Left kidney (tissue), 2 donors: ENCODE data around the gene BABAM2. TPM values are rescaled to one million over a fixed set of nuclear protein-coding genes. Genes with fewer than 3 reads are reported as not detected.

Experiments used
- DNase-seq: peaks from one replicate; pipeline ENCODE4 v3.0.0-alpha.2; 2013
- polyA plus RNA-seq: library from polyadenylated mRNA; unstranded; fragments of 120-200 nt; gene quantifications from one replicate; pipeline ENCODE4 v1.2.1, GENCODE V29; 2013; ENCODE audit not compliant: insufficient read length

BABAM2 gene
- polyA plus RNA-seq, 1 donor, result 55.7 TPM

- no peak for DNase-seq
Measured at GRCh38 chr2:27907547-27907946, 17.0 kb downstream of the BABAM2 start.

DNA sequence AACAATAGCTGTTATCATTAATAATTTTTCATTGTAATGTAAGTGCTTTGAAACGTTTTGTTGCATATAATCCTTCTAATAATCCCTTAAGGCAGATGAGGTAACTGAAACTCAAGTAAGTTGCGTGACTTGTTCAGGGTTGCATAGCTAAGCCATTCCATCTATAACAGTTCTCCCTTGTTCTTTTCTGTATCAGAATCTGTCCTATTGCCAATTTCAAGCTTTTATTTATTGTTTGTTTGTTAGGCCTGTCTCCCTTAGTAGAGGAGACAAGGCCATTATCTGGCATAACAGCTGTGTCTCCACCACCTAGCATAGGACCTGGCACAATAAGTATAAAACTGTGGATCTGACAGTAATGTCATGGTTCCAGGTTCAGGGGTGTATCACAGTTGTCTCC, 19.4 kb downstream of the BABAM2 start:
- no peak for DNase-seq

DNA sequence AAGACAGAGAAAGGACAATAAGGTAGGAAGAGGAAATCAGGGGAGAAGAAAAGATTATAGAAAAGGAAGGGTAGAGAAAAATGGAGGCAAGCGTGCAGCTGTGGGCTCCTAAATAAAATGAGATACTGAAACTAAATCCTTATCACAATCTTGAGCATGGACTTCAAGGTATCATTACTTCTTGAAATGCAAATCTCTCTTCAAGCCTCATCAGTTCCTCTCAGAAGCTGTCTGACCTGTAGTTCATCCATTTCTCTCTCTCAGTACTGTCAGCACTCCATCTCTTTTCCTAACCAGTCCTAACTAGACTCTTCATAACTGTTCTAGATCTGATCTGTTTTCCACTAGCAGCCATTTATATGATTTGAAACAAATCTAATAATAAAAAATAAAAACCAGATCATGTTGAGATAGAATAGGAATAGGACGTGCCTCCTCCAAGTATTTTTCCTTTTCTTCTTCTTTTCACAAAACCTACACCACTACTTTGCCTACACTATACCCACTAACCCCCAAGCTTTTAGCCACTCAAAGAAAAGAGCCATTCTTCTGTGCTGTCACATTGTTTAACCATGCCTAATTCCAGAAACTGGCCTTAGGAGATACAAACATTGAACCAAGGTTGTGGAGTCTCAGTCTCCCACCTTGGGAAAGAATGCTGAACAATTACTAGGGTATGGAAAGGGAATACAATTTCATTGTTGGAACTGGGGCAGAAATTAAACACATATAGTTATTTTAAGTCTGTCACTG, 21.1 kb downstream of the BABAM2 start:
- no peak for DNase-seq

DNA sequence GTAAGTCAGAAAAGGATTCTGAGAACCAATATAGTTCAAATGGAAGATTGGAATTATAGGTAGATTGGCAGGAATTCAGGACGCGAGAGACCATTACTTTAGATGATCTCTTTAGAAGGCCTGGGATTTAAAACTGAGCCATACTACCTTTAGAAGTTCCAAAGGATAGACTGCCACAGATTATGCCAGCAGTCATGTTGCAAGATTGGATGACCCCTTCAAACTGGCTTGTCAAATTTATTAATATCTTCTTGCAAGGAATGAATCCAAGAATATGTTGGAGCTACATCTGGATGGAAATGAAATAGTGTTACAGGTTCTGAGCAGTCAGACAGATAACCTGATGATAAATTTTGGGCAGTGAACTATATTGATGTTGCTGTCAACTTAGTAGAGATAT, 22.0 kb downstream of the BABAM2 start:
- no peak for DNase-seq

DNA sequence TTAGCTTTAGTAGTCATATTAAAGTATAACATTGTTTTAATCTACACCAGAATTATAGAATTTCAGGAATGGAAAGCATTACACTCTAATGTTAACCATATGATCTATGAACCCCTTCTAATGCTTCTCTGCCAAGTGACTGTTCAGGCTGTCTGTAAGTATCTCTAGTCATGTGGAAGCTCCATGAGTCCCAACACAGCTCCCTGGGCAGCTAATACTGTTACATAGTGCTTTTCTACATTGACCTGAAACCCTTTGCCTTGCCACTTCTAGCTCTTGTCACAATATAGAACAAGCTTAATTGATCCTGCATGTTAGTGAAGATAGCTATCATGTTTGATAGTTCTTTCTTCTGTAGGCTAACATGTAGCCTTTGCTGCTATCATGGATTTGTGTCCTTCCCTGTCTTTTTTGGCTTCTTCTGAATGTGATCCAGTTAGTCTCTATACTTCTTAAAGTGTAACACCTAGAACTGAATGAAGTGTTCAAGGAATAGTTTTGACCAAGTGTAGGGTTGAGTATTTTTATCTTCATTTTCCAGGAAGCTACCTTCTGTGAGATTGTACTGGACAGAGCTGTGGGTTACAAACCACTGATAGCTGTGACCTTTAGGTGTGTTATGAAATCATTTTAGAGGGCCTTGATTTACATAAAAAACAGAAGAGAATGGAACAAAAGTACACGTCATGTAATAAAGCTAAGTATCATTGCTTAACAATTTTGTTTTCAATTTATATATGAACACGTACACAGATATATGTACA, 23.7 kb downstream of the BABAM2 start:
- DNase-seq, result no peak

- DNase-seq, result no peak
Measured at GRCh38 chr2:27914805-27915175, 24.3 kb downstream of the BABAM2 start.

- DNase-seq, result no peak
Measured at GRCh38 chr2:27915191-27915590, 24.7 kb downstream of the BABAM2 start.

- no peak for DNase-seq
Measured at GRCh38 chr2:27915874-27916273, 25.3 kb downstream of the BABAM2 start.

- no peak for DNase-seq
Measured at GRCh38 chr2:27916293-27916995, 25.9 kb downstream of the BABAM2 start.

- DNase-seq, result peak; percentile 29
Measured at GRCh38 chr2:27920148-27920885, 29.8 kb downstream of the BABAM2 start.

DNA sequence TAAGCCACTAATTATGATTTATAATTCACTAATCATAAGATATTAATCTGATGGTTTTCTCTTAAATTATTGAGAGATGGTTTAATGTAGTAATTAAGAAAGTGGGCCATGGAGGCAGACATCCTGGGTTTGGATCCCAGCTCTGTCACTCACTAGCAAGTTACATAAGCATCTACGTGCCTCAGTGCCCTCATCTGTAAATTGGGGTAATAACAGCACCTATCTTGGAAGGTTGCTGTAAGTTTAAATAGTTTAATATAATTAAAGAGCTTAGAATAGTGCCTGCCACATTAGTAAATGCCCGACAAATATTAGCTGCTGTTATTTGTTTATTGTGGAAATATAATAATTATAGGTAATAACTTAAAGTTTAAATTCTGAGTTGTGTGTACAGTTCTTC, 30.9 kb downstream of the BABAM2 start:
- no peak for DNase-seq

GRCh38 chr2:27921880-27922547, 31.5 kb downstream of the BABAM2 start:
- DNase-seq, result no peak

DNA sequence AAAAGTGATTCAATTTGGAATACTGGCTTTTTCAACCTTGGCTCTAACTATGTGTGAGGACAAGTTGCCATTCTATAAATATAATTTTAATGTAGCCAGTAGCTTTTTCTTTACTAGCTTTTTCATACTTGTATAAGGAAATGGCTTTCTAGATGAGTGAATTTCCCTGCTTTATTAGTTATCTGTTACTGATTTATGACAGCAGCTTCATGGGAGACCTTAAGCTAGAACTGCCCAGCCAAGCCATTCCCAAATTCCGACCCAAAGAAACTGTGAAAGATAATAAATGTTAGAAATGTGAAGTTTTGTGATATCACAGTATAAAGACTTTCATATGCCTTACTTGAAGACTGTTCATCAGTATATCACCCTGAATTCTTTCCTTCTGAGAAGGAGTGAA, 32.3 kb downstream of the BABAM2 start:
- no peak for DNase-seq

DNA sequence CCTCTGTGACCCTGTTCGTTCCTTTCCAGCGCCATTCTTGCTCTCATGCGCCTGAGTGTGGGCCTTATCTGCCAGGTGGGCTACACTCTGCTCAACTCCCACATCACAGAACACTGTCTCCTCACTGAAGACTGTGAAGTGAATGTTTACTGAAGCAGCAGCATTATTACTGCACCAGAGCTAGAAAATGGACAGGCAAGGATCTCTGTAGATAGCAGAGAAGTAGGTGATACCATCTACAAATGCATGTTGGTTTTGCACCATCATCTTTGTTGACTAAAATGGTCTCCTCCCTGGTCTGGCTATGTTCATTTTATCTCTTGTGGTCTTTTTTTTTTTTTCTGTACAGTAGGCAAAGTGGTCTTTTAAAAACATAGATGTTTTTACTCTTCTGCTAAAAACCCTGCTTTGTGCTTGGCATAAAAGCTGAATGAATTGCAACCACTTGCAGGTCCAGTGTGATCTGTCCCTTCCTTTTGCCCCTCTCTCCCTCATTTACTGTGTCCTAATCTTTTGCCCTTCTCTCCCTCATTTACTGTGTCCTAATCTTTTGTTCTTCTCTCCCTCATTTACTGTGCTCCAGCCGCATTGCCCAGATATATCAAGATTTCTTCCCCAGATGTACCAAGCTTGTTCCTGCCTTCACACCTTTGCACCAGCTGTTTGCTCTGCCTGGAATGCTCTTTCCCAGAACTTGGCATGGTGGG, 35.4 kb downstream of the BABAM2 start:
- no peak for DNase-seq

DNA sequence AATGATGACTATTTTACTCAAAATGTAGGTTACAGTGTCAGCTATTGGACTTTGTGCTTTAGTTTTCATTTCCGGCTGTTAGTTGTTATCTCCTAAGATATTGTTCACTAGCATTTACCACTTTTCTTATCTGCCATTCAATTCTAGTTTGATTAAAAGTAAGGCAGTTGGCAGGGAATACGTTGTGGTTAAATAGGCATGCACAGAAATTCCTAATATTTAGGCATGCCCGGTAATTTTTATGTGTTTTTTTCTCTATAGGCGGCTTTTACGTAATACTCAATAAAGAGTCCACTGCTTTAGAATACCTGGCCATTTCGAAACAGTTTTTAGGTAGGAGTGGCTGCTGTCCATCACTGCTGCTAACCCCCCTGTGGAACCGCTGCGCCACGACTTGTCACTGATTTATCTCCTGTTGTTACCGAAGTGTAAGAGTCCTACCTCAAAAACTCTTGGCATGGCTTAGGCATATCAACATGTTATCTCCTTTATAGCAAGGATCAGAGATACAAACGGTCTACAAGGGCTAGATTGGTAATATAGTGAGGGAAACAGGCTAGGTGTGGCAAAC, 39.5 kb downstream of the BABAM2 start:
- DNase-seq, result no peak

GRCh38 chr2:27931361-27931950, 40.9 kb downstream of the BABAM2 start:
- DNase-seq, result no peak

GRCh38 chr2:27932396-27932795, 41.9 kb downstream of the BABAM2 start:
- no peak for DNase-seq

- DNase-seq, result no peak
Measured at GRCh38 chr2:27935026-27935425, 44.5 kb downstream of the BABAM2 start.

GRCh38 chr2:27940090-27940671, 49.7 kb downstream of the BABAM2 start:
- no peak for DNase-seq

GRCh38 chr2:27940982-27941381, 50.5 kb downstream of the BABAM2 start:
- no peak for DNase-seq
